Esophagus squamous epithelium (tissue), 5 donors: Measurements from ENCODE around the gene OSGIN1. TPM values are rescaled to one million over a fixed set of nuclear protein-coding genes. Genes with fewer than 3 reads are reported as not detected.

Experiments
- DNase-seq: peaks from one replicate; lab custom pipeline; 2025; lab: John Stamatoyannopoulos, UW
- H3K27ac ChIP-seq, 4 donors: fragments of 200-600 bp; sonication (generic); one replicate each; pipeline ENCODE4 v1.5.1; 2016 to 2019; ENCODE audit warnings: mild to moderate bottlenecking in 1 of 4
- H3K27me3 ChIP-seq, 4 donors: fragments of 200-600 bp; sonication (generic); 1 replicate in 3 of 4; 2 replicates in 1 of 4; pipeline versions ENCODE4 v1.5.1 to v1.6.0; 2017 to 2021; ENCODE audit warnings: antibody characterized with exemption in 1 of 4
- H3K36me3 ChIP-seq, 3 donors: fragments of 200-600 bp; sonication (generic); one replicate each; pipeline ENCODE4 v1.5.1; 2016 to 2019
- H3K4me1 ChIP-seq, 3 donors: fragments of 200-600 bp; sonication (generic); one replicate each; pipeline ENCODE4 v1.5.1; 2017 to 2019
- H3K4me3 ChIP-seq, 4 donors: fragments of 200-600 bp; sonication (generic); 1 replicate in 3 of 4; 2 replicates in 1 of 4; pipeline ENCODE4 v1.5.1; 2016 to 2019; ENCODE audit warnings: mild to moderate bottlenecking in 2 of 4, moderate library complexity in 1 of 4
- H3K9me3 ChIP-seq, 3 donors: fragments of 200-600 bp; sonication (generic); one replicate each; pipeline ENCODE4 v1.5.1; 2016 to 2019
- POLR2A ChIP-seq, 4 donors: fragments of 450-650 bp; IDR thresholded peaks; one replicate each; pipeline ENCODE4 v1.6.1; 2017; ENCODE audit warnings: antibody characterized with exemption in 4 of 4, mild to moderate bottlenecking in 4 of 4, moderate library complexity in 3 of 4
- WGBS, 2 donors: methylation state at CpG; one replicate each; pipeline ENCODE4 v1.1.5; 2018; 5-methylcytosine and 5-hydroxymethylcytosine counted together
- intact Hi-C: fragments of 100-400 bp; cut with DNase I; formaldehyde crosslinking; loops from one replicate; pipeline ENCODE4 v1.15.0; 2022
- total RNA-seq, 4 donors: library from RNA; depleted of rRNA; stranded (reverse); fragments of >200 nt; gene quantifications; one replicate each; pipeline ENCODE4 v1.1.0, GENCODE V29; 2016
- TF ChIP-seq, protein P1 (sequence below), 6 experiments: fragments of 450-650 bp in 4 of 6; fragments of 200-600 bp in 2 of 6; sonication (generic) in 2 of 6; IDR thresholded peaks; one replicate each; pipeline ENCODE4 v1.5.1; 2016 to 2019; ENCODE audit warnings: antibody characterized with exemption in 6 of 6, mild to moderate bottlenecking in 4 of 6, moderate library complexity in 4 of 6
- donor health status: DM: yes; HTN: yes; CAD: no.

The OSGIN1 gene
- total RNA-seq, 4 donors from 2014 or later = 5.0 to 27.6 (median 11.1) TPM

DNA sequence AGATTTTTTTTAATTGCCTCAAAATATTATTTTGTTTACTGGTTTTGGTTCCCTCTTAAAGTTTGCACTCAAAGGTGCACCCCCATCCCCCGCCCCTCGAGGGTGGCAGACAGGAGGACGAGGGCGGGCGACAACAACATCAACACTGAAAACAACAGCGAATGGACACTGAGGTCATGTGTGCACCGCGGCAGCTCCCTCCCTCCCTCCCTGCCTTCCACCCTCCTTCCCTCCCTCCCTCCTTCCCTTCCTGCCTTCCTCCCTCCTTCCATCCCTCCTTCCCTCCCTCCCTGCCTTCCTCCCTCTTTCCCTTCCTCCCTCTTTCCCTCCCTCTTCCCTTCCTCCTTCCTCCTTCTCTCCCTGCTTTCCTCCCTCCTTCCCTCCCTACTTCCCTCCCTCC lies 1.5 kb upstream of the OSGIN1 start:
- no peak for DNase-seq
- H3K27me3 ChIP-seq = no peaks in the 10 kb centered on the region
- H3K4me3 ChIP-seq = no peak overlapping the region
- TF ChIP-seq POLR2A (IDR thresholded peaks at IDR 0.05) = no peak
- TF ChIP-seq, protein P1, sequence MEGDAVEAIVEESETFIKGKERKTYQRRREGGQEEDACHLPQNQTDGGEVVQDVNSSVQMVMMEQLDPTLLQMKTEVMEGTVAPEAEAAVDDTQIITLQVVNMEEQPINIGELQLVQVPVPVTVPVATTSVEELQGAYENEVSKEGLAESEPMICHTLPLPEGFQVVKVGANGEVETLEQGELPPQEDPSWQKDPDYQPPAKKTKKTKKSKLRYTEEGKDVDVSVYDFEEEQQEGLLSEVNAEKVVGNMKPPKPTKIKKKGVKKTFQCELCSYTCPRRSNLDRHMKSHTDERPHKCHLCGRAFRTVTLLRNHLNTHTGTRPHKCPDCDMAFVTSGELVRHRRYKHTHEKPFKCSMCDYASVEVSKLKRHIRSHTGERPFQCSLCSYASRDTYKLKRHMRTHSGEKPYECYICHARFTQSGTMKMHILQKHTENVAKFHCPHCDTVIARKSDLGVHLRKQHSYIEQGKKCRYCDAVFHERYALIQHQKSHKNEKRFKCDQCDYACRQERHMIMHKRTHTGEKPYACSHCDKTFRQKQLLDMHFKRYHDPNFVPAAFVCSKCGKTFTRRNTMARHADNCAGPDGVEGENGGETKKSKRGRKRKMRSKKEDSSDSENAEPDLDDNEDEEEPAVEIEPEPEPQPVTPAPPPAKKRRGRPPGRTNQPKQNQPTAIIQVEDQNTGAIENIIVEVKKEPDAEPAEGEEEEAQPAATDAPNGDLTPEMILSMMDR (IDR thresholded peaks at IDR 0.05) = no peak
- intact Hi-C loops = no loop called here
- no peak overlapping the region for H3K27ac ChIP-seq
- WGBS, 2 donors = 11 to 25% methylated on average over 8 of the region's 8 CpGs
- peaks cover 23 to 51% (median 29%) of the 10 kb centered on the region in 3 donors for H3K4me1 ChIP-seq
- no peaks in the 10 kb centered on the region for H3K36me3 ChIP-seq
- H3K9me3 ChIP-seq = no peaks in the 10 kb centered on the region

DNA sequence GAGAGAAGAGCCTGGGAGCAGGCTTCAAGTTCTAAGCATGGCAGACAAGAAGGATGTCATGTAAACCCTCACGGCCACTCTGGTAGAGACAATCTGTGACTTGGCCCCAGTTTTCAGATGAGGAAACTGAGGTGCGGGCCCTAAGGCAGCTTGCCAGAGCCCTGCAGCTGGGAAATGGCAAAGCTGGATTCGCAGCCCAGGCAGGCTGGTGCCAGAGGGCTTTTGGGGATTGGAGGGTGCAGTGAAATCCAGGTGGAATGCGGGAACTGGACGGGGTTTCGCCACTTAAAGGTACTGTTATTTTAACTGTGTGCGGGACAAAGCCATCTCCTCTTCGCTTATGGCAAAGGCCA lies 477 bp upstream of the OSGIN1 start:
- H3K36me3 ChIP-seq = no peaks in the 10 kb centered on the region
- no peak for DNase-seq
- H3K27me3 ChIP-seq = no peaks in the 10 kb centered on the region
- H3K4me1 ChIP-seq = peaks cover 23 to 51% (median 29%) of the 10 kb centered on the region in 3 donors
- intact Hi-C loops = no loop called here
- 10 to 26% methylated on average over 5 to 7 of the region's 8 CpGs for whole genome bisulfite sequencing, 2 donors
- H3K27ac ChIP-seq = peak overlapping the region; percentile 92 to 98 (median 94)
- TF ChIP-seq, protein P1 (IDR thresholded peaks at IDR 0.05) = no peak
- no peak for TF ChIP-seq POLR2A (IDR thresholded peaks at IDR 0.05)
- H3K9me3 ChIP-seq = no peaks in the 10 kb centered on the region
- peak overlapping the region in 3 of 4 donors; percentile 59 to 84 (median 70) for H3K4me3 ChIP-seq

DNA sequence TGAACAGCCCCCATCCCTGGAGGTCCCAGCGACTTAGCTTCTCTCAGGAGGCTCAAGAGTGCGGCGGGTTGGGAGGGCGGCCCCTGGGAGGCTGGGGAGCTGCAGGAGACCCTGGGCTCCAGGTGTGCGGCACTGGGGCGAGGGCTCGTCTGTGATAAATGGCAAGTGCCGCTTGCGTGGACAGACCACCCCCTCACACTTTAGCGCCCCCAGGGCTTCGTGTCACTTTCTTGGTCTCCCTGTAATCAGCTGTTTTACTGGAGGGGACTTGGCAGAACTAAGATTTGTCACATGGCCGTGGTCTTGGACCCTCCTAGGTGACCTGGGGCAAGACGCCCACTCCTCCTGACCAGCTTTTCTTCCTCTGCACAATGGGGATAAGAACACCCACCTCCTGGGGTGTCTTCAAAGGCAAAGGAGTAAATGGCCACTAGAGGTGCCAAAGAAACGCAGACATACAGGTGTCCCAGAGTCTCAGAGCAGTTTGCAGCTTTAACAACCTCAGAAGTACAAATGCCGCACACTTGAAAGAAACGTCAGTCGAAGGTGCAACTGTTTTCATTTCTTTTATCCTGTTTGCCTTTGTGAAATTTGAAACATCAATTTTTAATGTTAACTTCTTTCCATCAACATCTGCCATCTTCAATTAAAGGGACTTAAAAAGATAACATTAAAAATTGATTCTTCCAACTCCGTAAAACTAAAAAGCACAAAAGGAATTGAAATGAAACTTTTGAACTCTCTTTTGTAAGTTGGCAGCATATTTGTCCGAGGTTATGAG lies 946 bp downstream of the OSGIN1 start:
- DNase-seq = no peak
- H3K4me3 ChIP-seq = peak overlapping the region; percentile 59 to 84 (median 66)
- intact Hi-C loops = no loop called here
- peaks cover 6 to 11% (median 8%) of the 10 kb centered on the region in 3 donors for H3K36me3 ChIP-seq
- H3K9me3 ChIP-seq = no peaks in the 10 kb centered on the region
- TF ChIP-seq, protein P1 (IDR thresholded peaks at IDR 0.05) = peak in 5 of 6 experiments; percentile 20 to 76 (median 51)
- TF ChIP-seq POLR2A (IDR thresholded peaks at IDR 0.05) = no peak
- H3K27ac ChIP-seq = peak overlapping the region; percentile 92 to 98 (median 94)
- peaks cover 23 to 51% (median 29%) of the 10 kb centered on the region in 3 donors for H3K4me1 ChIP-seq
- WGBS, 2 donors = 8 to 15% methylated on average over 8 to 9 of the region's 19 CpGs
- H3K27me3 ChIP-seq = no peaks in the 10 kb centered on the region

DNA sequence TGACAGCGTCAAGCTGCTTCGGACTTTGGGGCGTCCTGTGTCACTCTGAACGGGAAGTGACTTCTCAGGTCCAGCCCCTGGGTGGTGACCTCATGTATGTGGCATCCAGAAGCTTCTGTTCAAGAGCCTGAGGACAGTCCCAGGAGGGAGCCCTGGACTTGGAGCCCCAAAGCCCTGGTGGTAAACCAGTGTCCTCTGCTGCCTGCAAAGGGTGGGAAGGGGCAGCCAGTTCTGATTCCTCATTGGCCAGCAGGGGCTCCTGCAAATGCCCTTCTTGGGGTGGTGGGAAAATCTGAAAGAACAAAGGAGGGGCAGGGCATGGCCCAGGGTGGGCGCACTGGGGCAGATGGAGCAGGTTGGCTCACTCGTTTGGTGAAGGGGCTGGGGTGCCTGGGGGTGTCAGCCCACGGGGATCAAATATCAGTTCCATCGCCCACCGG lies 1.6 kb downstream of the OSGIN1 start:
- intact Hi-C loops = no loop called here
- 42 to 50% methylated on average over 4 to 7 of the region's 9 CpGs for WGBS, 2 donors
- Histone ChIP-seq H3K27ac (peak overlapping the region; percentile 92 to 98 (median 94)), H3K27me3 (no peaks in the 10 kb centered on the region), H3K9me3 (no peaks in the 10 kb centered on the region), H3K36me3 (peaks cover 6 to 17% (median 8%) of the 10 kb centered on the region in 3 donors), H3K4me3 (peak overlapping the region; percentile 59 to 84 (median 66)), H3K4me1 (peaks cover 23 to 51% (median 29%) of the 10 kb centered on the region in 3 donors)
- TF ChIP-seq, protein P1 (IDR thresholded peaks at IDR 0.05) = no peak
- no peak for TF ChIP-seq POLR2A (IDR thresholded peaks at IDR 0.05)
- DNase-seq = no peak
